ENCODE results near the gene WNT9B.

DNA sequence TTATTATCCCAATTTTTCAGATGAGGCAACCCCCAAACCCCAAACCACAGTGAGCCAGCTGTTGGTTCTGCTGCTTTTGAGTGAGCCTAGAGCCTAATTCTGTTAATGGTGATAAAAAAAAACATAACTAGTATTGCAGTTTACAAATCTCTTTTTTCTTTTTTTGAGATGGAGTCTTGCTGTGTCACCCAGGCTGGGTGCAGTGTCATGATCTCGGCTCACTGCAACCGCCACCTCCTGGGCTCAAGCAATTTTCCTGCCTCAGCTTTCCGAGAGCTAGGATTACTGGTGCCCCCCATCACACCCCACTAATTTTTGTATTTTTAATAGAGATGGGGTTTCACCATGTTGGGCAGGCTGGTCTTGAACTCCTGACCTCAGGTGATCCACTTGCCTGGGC is 3.1 kb downstream of the WNT9B start:
- TF ChIP-seq CTCF (IDR thresholded peaks at IDR 0.05) = no peak
- no peak for TF ChIP-seq POLR2A (IDR thresholded peaks at IDR 0.05)

Data from adrenal gland (tissue), 5 donors.